BLaER1 (cell line): ENCODE results near the gene LENG9.
A peak's percentile ranks its signal among the peaks of the same experiment; 100 is the strongest.

Experiments used
- H3K27ac ChIP-seq: shearing (Covaris generic); formaldehyde crosslinking; 2 replicates; pipeline ENCODE4 v1.8.1; 2022
- H3K27me3 ChIP-seq: shearing (Covaris generic); formaldehyde crosslinking; 2 replicates; pipeline ENCODE4 v1.8.1; 2022
- H3K36me3 ChIP-seq: shearing (Covaris generic); formaldehyde crosslinking; 2 replicates; pipeline ENCODE4 v1.8.1; 2022
- H3K4me1 ChIP-seq: shearing (Covaris generic); formaldehyde crosslinking; 2 replicates; pipeline ENCODE4 v1.8.1; 2022
- H3K4me2 ChIP-seq: shearing (Covaris generic); formaldehyde crosslinking; 2 replicates; pipeline ENCODE4 v1.8.1; 2022
- H3K4me3 ChIP-seq: shearing (Covaris generic); formaldehyde crosslinking; 2 replicates; pipeline ENCODE4 v1.8.1; 2022
- H3K9ac ChIP-seq: shearing (Covaris generic); formaldehyde crosslinking; 2 replicates; pipeline ENCODE4 v1.8.1; 2022
- H3K9me3 ChIP-seq: shearing (Covaris generic); formaldehyde crosslinking; 2 replicates; pipeline ENCODE4 v1.8.1; 2022
- H4K20me1 ChIP-seq: shearing (Covaris generic); formaldehyde crosslinking; 2 replicates; pipeline ENCODE4 v1.8.1; 2022
- Cebpa-rat ChIP-seq: shearing (Covaris generic); IDR thresholded peaks from 2 replicates; pipeline ENCODE4 v1.8.1; 2022

LENG9 gene

GRCh38 chr19:54465426-54466109 is 2.0 kb upstream of the LENG9 start:
- Histone ChIP-seq H3K4me2 (peak overlapping the region; percentile 85), H3K4me1 (peaks cover 70% of the 10 kb centered on the region), H3K9me3 (no peaks in the 10 kb centered on the region), H3K27ac (peak overlapping the region; percentile 79; the same call in 1 of the 2 replicates), H3K27me3 (no peaks in the 10 kb centered on the region), H4K20me1 (peaks cover 21% of the 10 kb centered on the region), H3K9ac (no peak overlapping the region), H3K36me3 (peaks cover 17% of the 10 kb centered on the region), H3K4me3 (peak overlapping the region; percentile 84)
- no peak for TF ChIP-seq Cebpa-rat

- H3K4me2 ChIP-seq = peak overlapping the region; percentile 85
- H3K9ac ChIP-seq = peak overlapping the region; percentile 66
- H3K9me3 ChIP-seq = no peaks in the 10 kb centered on the region
- peak overlapping the region; percentile 84 for H3K4me3 ChIP-seq
- H3K4me1 ChIP-seq = peaks cover 69% of the 10 kb centered on the region
- peak overlapping the region; percentile 79 for H3K27ac ChIP-seq
- no peak for TF ChIP-seq Cebpa-rat
- H3K27me3 ChIP-seq = no peaks in the 10 kb centered on the region
- H4K20me1 ChIP-seq = peaks cover 29% of the 10 kb centered on the region
- H3K36me3 ChIP-seq = peaks cover 22% of the 10 kb centered on the region
Measured at GRCh38 chr19:54464630-54465425, 1.2 kb upstream of the LENG9 start.

- Histone ChIP-seq H3K36me3 (peaks cover 29% of the 10 kb centered on the region), H3K4me3 (peak overlapping the region; percentile 84), H3K27me3 (no peaks in the 10 kb centered on the region), H3K9ac (peak overlapping the region; percentile 66), H4K20me1 (peaks cover 35% of the 10 kb centered on the region), H3K4me1 (peaks cover 69% of the 10 kb centered on the region), H3K9me3 (no peaks in the 10 kb centered on the region), H3K4me2 (peak overlapping the region; percentile 85), H3K27ac (peak overlapping the region; percentile 79)
- TF ChIP-seq Cebpa-rat = no peak
Measured at GRCh38 chr19:54464044-54464629, 559 bp upstream of the LENG9 start.

- Histone ChIP-seq H3K36me3 (peaks cover 42% of the 10 kb centered on the region), H3K9ac (peak overlapping the region; percentile 97), H3K4me1 (peaks cover 65% of the 10 kb centered on the region), H3K27ac (peak overlapping the region; percentile 99), H3K4me3 (peak overlapping the region; percentile 84), H3K9me3 (no peaks in the 10 kb centered on the region), H3K4me2 (peak overlapping the region; percentile 97), H4K20me1 (peaks cover 48% of the 10 kb centered on the region), H3K27me3 (no peaks in the 10 kb centered on the region)
- no peak for TF ChIP-seq Cebpa-rat
Measured at GRCh38 chr19:54462655-54463530, 685 bp downstream of the LENG9 start.

- Histone ChIP-seq H4K20me1 (peaks cover 55% of the 10 kb centered on the region), H3K27ac (peak overlapping the region; percentile 99), H3K9me3 (no peaks in the 10 kb centered on the region), H3K4me1 (peaks cover 63% of the 10 kb centered on the region), H3K4me3 (peak overlapping the region; percentile 84), H3K27me3 (no peaks in the 10 kb centered on the region), H3K4me2 (peak overlapping the region; percentile 97), H3K36me3 (peaks cover 49% of the 10 kb centered on the region), H3K9ac (peak overlapping the region; percentile 97)
- TF ChIP-seq Cebpa-rat = no peak
Measured at GRCh38 chr19:54462047-54462654, 1.4 kb downstream of the LENG9 start.

- H3K4me3 ChIP-seq = peak overlapping the region; percentile 84
- peaks cover 55% of the 10 kb centered on the region for H3K36me3 ChIP-seq
- H3K27ac ChIP-seq = peak overlapping the region; percentile 99
- H3K27me3 ChIP-seq = no peaks in the 10 kb centered on the region
- H3K9ac ChIP-seq = peak overlapping the region; percentile 97
- TF ChIP-seq Cebpa-rat = no peak
- peaks cover 62% of the 10 kb centered on the region for H3K4me1 ChIP-seq
- H3K4me2 ChIP-seq = peak overlapping the region; percentile 97
- no peaks in the 10 kb centered on the region for H3K9me3 ChIP-seq
- peaks cover 61% of the 10 kb centered on the region for H4K20me1 ChIP-seq
Measured at GRCh38 chr19:54461613-54462012, 2.0 kb downstream of the LENG9 start.

GRCh38 chr19:54461210-54461609 is 2.4 kb downstream of the LENG9 start:
- peaks cover 59% of the 10 kb centered on the region for H3K36me3 ChIP-seq
- no peaks in the 10 kb centered on the region for H3K9me3 ChIP-seq
- peaks cover 65% of the 10 kb centered on the region for H4K20me1 ChIP-seq
- no peaks in the 10 kb centered on the region for H3K27me3 ChIP-seq
- H3K4me1 ChIP-seq = peaks cover 58% of the 10 kb centered on the region
- peak overlapping the region; percentile 44 for H3K4me3 ChIP-seq
- peak overlapping the region; percentile 67 for H3K9ac ChIP-seq
- TF ChIP-seq Cebpa-rat = no peak
- H3K4me2 ChIP-seq = peak overlapping the region; percentile 97
- H3K27ac ChIP-seq = peak overlapping the region; percentile 60

GRCh38 chr19:54460230-54461005 is 3.2 kb downstream of the LENG9 start:
- Histone ChIP-seq H3K9me3 (no peaks in the 10 kb centered on the region), H3K4me3 (peak overlapping the region; percentile 44; the same call in 1 of the 2 replicates), H3K36me3 (peaks cover 66% of the 10 kb centered on the region), H3K9ac (peak overlapping the region; percentile 67), H3K27me3 (no peaks in the 10 kb centered on the region), H3K4me2 (peak overlapping the region; percentile 97), H3K27ac (peak overlapping the region; percentile 60), H4K20me1 (peaks cover 73% of the 10 kb centered on the region), H3K4me1 (peaks cover 50% of the 10 kb centered on the region)
- TF ChIP-seq Cebpa-rat = no peak
